OCI-LY3 (cell line): ENCODE results near the gene NAV1.

ENCODE experiments used
- EZH2phosphoT487 ChIP-seq: fragments of 200-600 bp; shearing (Covaris generic); IDR thresholded peaks from 2 replicates; pipeline ENCODE4 v1.6.1; 2018; ENCODE audit warnings: antibody characterized with exemption, mixed run types, low read depth
- TF ChIP-seq, protein P1 (sequence below): fragments of 200-600, 300-600 bp; sonication (generic); IDR thresholded peaks from 2 replicates; pipeline ENCODE4 v1.5.1; 2014; ENCODE audit warnings: antibody characterized with exemption, low read length, low read depth

DNA sequence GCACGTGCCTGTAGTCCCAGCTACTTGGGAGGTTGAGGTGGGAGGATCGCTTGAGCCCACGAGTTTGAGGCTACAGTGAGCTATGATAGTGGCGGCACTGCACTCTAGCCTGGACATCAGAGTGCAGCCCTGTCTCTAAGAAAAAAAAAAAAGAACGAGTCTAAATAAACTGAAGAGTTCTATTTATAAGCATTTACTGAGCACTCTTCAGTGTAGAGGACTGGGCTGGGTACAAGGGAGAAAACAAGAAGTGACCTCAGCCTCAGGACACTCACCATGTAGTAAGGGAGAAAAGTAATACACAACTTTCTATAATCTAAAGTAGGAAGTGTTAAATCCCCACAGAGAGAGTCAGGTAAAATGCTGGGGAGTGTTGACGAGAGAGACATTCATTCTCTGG, 35.0 kb downstream of the NAV1 start:
- TF ChIP-seq, protein P1, sequence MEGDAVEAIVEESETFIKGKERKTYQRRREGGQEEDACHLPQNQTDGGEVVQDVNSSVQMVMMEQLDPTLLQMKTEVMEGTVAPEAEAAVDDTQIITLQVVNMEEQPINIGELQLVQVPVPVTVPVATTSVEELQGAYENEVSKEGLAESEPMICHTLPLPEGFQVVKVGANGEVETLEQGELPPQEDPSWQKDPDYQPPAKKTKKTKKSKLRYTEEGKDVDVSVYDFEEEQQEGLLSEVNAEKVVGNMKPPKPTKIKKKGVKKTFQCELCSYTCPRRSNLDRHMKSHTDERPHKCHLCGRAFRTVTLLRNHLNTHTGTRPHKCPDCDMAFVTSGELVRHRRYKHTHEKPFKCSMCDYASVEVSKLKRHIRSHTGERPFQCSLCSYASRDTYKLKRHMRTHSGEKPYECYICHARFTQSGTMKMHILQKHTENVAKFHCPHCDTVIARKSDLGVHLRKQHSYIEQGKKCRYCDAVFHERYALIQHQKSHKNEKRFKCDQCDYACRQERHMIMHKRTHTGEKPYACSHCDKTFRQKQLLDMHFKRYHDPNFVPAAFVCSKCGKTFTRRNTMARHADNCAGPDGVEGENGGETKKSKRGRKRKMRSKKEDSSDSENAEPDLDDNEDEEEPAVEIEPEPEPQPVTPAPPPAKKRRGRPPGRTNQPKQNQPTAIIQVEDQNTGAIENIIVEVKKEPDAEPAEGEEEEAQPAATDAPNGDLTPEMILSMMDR, result no peak
- TF ChIP-seq EZH2phosphoT487, result no peak
